ENCODE data around the gene MSRB2. TPM values are rescaled to one million over a fixed set of nuclear protein-coding genes. Genes with fewer than 3 reads are reported as not detected.

MSRB2 gene
- total RNA-seq, 6 experiments from 2014 or later: 23.5 to 31.2 (median 26.2) TPM

DNA sequence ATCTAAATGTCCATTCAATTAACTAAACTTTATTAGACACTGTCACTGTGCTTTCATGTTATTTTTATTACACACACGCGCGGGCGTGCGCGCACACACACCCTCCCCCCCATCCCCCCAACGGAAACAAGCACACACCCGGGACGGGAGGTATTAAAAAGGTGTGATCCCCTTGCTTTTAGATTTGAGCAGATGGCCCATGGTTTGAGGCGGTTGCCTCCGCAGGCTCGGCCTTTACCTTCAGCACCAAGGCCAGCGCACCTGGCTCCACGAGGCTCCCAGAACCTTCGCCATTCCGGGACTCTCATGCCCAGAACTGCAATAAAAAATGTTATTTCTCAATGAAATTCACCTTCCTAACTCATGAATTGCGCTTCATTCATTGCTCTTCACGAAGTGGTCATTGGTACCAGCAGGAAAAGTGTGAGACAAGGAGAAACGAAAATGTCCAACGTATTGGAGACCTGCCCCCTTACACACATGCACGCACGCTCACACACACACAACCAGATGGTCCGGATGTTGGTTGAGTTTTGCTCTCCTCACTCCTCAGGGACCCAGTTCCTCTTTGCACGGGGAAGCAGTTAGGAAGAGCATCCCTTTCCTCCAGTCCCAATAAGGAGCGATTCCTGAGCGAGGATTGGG is 76.0 kb downstream of the MSRB2 start:
- H3K4me3 Mint-ChIP-seq: no peak overlapping the region
- no peaks in the 10 kb centered on the region for H3K36me3 Mint-ChIP-seq (ENCODE audit: low read depth)
- TF ChIP-seq CTCF (IDR thresholded peaks at IDR 0.05): no peak
- H3K4me1 Mint-ChIP-seq (ENCODE audit: low read depth): no peaks in the 10 kb centered on the region
- H3K9me3 Mint-ChIP-seq: no peaks in the 10 kb centered on the region
- no peak overlapping the region for H3K27ac Mint-ChIP-seq
- H3K27me3 Mint-ChIP-seq (ENCODE audit: insufficient read depth): peaks cover 17% of the 10 kb centered on the region
- no peak for DNase-seq

Other genes starting within 250 kb of the MSRB2 start
- not detected for gene ARMC3, start 167.5 kb upstream of the MSRB2 start, total RNA-seq (2021; fragmentation: NEBNext Ultra II Directional; extraction: Animal tissue kit (Norgen Biotek cat#: 25700))
- not detected for gene PTF1A, start 96.7 kb downstream of the MSRB2 start, total RNA-seq (2021; fragmentation: NEBNext Ultra II Directional; extraction: Animal tissue kit (Norgen Biotek cat#: 25700))
- under 1 TPM; 0.10 to 0.88 (median 0.33) TPM for gene C10orf67, start 249.2 kb downstream of the MSRB2 start, total RNA-seq (2021; fragmentation: NEBNext Ultra II Directional; extraction: Animal tissue kit (Norgen Biotek cat#: 25700))

All from HFFc6 (cell line).